GM12872 (cell line): Measurements from ENCODE around the gene RASGRP2.

Source experiments
- CTCF ChIP-seq: IDR thresholded peaks from 3 replicates; pipeline ENCODE4 v1.5.1; 2011; ENCODE audit warnings: low read depth, mild to moderate bottlenecking, low read length, moderate library complexity; ENCODE audit not compliant: insufficient read depth

The RASGRP2 gene

GRCh38 chr11:64698427-64698826, 45.5 kb downstream of the RASGRP2 start:
- TF ChIP-seq CTCF, result no peak

- no peak for TF ChIP-seq CTCF
These were observed 46.1 kb downstream of the RASGRP2 start for GRCh38 chr11:64697663-64698375.

- TF ChIP-seq CTCF, result no peak
These were observed 47.9 kb downstream of the RASGRP2 start for GRCh38 chr11:64696045-64696444.

- TF ChIP-seq CTCF, result no peak
These were observed 48.4 kb downstream of the RASGRP2 start for GRCh38 chr11:64695548-64695947.

- TF ChIP-seq CTCF, result no peak
These were observed 49.0 kb downstream of the RASGRP2 start for GRCh38 chr11:64694821-64695365.

- no peak for TF ChIP-seq CTCF
These were observed 49.8 kb downstream of the RASGRP2 start for GRCh38 chr11:64694026-64694755.

- no peak for TF ChIP-seq CTCF
These were observed 51.1 kb downstream of the RASGRP2 start for GRCh38 chr11:64692764-64693331.
